ENCODE measurements around the gene APOL1. TPM values are rescaled to one million over a fixed set of nuclear protein-coding genes. Genes with fewer than 3 reads are reported as not detected.
A peak's percentile ranks its signal among the peaks of the same experiment; 100 is the strongest.
"Not testable (repeated sequence)": the region's sequence is repeated elsewhere in the genome, so short reads cannot be mapped to it uniquely, and the experiment has no call there.

Gene APOL1
- total RNA-seq, 1 donor from 2014 or later: 36.2 TPM

DNA sequence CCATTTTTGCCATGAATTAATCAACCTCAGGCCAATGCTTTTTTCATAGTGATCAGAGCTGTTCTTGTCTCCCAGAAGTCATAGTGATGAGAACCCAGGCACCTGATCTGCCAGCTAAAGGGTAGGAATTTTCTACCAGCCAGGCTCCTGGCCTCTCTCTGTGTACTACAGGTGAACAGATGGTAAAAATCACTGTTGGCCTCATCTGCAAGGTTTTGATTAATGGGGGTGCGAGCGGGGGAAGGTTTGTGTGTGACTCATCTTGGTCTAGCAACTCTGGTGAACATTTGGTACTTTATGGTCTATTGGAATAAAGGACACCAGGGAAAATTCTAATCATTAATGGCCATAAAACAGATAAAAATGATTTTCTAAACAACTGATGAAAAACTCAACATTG is 37.0 kb upstream of the APOL1 start:
- Mint-ChIP-seq H3K27ac (no peak overlapping the region), H3K27me3 (peaks cover 69% of the 10 kb centered on the region), H3K9me3 (no peaks in the 10 kb centered on the region), H3K4me1 (peaks cover 3% of the 10 kb centered on the region), H3K4me3 (no peak overlapping the region), H3K36me3 (ENCODE audit: low read depth) (no peaks in the 10 kb centered on the region)
- DNase-seq: no peak
- intact Hi-C loops (cut with micrococcal nuclease): no loop called here

DNA sequence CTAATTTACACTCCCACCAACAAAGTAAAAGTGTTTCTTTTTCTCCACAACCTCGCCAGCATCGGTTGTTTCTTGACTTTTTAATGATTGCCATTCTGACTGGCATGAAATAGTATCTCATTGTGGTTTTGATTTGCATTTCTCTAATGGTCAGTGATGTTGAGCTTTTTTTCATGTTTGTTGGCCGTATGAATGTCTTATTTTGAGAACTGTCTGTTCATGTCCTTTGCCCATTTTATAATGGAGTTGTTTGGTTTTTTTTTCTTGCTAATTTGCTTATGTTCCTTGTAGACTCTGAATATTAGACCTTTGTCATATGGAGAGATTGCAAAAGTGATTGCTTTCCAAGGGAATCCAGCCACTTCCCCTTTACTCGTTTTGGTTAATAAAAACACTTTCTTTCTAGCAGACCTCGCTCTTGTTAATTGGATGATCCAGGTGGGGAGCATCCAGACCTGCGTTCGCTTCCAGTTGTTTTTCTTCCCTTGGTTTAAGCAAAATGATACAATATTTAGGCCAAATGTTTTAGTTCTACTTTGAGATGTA is 34.2 kb upstream of the APOL1 start:
- no peaks in the 10 kb centered on the region for H3K9me3 Mint-ChIP-seq
- intact Hi-C loops (cut with micrococcal nuclease): no loop called here
- no peaks in the 10 kb centered on the region for H3K36me3 Mint-ChIP-seq (ENCODE audit: low read depth)
- H3K4me1 Mint-ChIP-seq: peaks cover 7% of the 10 kb centered on the region
- H3K27me3 Mint-ChIP-seq: peaks cover 48% of the 10 kb centered on the region
- no peak for DNase-seq
- no peak overlapping the region for H3K4me3 Mint-ChIP-seq
- H3K27ac Mint-ChIP-seq: no peak overlapping the region

DNA sequence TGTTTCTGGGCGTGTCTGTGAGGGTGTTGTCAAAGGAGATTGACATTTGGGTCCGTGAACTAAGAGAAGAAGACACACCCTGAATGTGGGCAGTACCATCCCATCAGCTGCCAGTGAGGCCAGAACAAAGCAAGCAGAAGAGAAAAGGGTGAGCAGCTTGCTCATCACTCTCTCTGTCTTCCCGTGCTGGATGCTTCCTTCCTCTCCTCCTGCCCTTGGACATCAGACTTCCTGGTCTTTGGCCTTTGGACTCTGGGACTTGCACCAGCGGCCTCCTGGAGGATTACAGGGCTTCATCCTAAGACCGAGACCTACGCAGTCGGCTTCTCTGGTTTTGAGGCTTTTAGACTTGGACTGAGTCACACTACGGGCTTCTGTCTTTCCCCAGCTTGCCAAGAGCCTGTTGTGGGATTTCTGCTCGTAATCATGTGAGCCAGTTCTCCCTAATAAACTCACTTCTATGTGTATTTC is 32.4 kb upstream of the APOL1 start:
- peaks cover 6% of the 10 kb centered on the region for H3K36me3 Mint-ChIP-seq (ENCODE audit: low read depth)
- peaks cover 37% of the 10 kb centered on the region for H3K27me3 Mint-ChIP-seq
- H3K27ac Mint-ChIP-seq: no peak overlapping the region
- no peaks in the 10 kb centered on the region for H3K9me3 Mint-ChIP-seq
- H3K4me3 Mint-ChIP-seq: no peak overlapping the region
- peaks cover 7% of the 10 kb centered on the region for H3K4me1 Mint-ChIP-seq
- DNase-seq: no peak
- intact Hi-C loops (cut with micrococcal nuclease): no loop called here

DNA sequence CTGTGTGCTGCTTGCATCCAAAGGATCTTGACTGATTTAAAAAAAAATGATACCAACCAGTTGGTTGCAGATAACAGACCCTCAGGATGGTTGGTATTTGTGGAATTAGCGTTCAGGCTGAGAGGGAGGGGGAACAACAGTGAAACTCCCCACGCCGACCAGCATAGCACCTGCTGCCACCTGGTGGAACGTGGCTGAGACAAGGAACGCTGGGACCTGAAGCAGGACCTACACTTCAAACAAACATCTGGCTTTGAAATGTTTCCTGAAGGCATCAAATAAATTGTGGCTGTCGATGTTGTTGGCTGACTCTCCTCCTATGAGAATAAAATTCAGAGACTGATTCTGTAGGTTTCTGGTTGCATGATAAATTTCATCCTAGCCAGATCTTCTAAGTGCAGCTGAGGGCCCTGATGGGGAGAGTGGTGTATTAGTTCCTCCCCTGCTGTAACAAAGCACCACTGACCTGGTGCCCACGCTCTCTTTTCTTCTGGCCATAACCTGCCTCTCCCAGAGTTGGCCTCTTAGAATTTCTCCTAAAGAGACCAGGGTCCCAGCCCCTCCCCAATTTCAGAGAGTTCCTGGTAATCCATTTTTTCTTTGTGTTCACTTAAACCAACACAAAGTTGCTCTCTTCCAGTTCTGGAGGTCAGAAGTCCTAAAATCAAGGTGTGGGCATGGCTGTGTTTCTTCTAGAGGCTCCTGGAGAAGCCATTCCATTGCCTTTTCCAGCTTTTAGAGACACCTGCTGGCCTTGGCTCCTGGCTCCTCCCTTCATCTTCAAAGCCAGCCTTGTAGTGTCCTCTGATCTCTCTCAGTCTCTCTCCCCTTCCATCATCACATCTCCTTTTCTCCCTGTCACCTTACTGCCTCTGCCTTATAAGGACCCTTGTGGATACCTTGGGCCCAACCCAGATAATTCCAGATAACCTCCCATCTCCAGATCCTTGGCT is 30.9 kb upstream of the APOL1 start:
- H3K36me3 Mint-ChIP-seq (ENCODE audit: low read depth): peaks cover 15% of the 10 kb centered on the region
- intact Hi-C loops (cut with micrococcal nuclease): no loop called here
- no peak overlapping the region for H3K27ac Mint-ChIP-seq
- peak; percentile 84 for DNase-seq
- no peaks in the 10 kb centered on the region for H3K9me3 Mint-ChIP-seq
- H3K4me3 Mint-ChIP-seq: no peak overlapping the region
- peaks cover 25% of the 10 kb centered on the region for H3K27me3 Mint-ChIP-seq
- H3K4me1 Mint-ChIP-seq: peaks cover 7% of the 10 kb centered on the region

DNA sequence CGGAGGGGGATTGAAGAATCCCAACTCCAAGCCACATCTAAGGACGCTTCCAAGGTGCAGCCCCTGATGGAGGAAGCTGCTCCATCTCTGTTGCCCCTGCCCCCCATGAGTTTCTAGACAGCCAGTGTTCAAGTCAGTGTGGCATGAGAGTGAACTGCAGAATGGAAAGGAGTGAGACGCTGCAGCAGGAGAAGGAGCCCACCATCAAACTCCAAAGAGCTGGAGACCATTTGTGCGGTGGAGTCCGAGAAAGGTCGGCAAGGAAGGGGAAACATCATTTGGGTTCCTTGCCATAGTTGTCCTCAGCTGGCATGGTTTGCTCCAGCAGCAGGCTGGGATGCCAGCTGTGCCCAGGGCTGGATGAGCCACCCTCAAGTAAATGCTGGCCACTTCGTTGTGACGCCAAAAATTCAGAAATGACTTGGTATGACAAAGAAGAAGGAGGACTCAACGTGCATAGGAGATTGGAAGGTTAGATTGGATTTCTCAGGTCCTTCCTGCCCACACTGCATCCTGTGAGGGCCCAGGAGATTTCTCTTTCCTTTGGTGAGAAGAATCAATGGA is 30.0 kb upstream of the APOL1 start:
- intact Hi-C loops (cut with micrococcal nuclease): no loop called here
- Mint-ChIP-seq H3K9me3 (no peaks in the 10 kb centered on the region), H3K4me1 (peaks cover 7% of the 10 kb centered on the region), H3K27me3 (peaks cover 19% of the 10 kb centered on the region), H3K4me3 (no peak overlapping the region), H3K36me3 (ENCODE audit: low read depth) (peaks cover 21% of the 10 kb centered on the region), H3K27ac (no peak overlapping the region)
- DNase-seq: no peak

DNA sequence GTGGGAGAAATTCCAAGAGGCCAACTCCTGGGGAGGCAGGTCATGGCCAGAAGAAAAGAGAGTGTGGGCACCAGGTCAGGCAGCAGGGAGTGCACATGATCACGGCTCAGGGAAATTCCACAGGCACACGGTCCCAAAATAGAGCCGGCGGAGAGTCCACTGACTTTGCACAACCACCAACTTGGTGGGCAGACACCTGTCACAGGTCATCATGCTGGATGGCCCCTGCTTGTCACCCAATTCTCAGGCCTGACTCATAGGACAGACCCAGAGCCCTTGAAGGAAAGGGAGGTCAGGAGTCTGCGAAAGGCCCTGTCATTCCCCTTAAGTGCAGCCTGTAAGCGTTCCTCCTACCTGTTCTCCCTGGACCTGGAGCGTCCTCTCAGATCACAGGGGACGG is 29.4 kb upstream of the APOL1 start:
- no peak for DNase-seq
- Mint-ChIP-seq H3K27me3 (peaks cover 13% of the 10 kb centered on the region), H3K36me3 (ENCODE audit: low read depth) (peaks cover 24% of the 10 kb centered on the region), H3K4me3 (no peak overlapping the region), H3K27ac (no peak overlapping the region), H3K4me1 (peaks cover 7% of the 10 kb centered on the region), H3K9me3 (no peaks in the 10 kb centered on the region)
- intact Hi-C loops (cut with micrococcal nuclease): no loop called here

DNA sequence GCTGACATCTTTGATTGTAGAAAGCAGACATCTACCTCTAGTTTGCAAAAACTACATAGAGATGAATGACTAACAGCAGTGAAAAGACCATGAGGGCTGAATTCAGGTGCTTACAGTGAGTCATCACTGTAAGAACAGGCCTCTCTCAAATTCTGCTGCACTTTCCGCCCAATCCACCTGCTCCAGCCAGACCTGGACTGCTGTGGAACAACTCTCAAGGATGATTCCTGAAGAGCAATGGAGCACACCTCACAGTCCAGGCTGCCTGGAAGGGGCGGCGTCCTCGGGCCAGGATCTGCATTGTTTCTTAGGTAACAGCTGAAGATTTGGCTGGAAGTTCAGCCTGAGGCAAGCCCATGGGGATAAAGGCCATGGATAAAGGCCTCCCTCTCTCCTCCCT is 28.7 kb upstream of the APOL1 start:
- no peak for DNase-seq
- intact Hi-C loops (cut with micrococcal nuclease): no loop called here
- H3K27ac Mint-ChIP-seq: no peak overlapping the region
- peaks cover 7% of the 10 kb centered on the region for H3K4me1 Mint-ChIP-seq
- peaks cover 7% of the 10 kb centered on the region for H3K27me3 Mint-ChIP-seq
- H3K36me3 Mint-ChIP-seq (ENCODE audit: low read depth): peaks cover 31% of the 10 kb centered on the region
- no peaks in the 10 kb centered on the region for H3K9me3 Mint-ChIP-seq
- H3K4me3 Mint-ChIP-seq: no peak overlapping the region

DNA sequence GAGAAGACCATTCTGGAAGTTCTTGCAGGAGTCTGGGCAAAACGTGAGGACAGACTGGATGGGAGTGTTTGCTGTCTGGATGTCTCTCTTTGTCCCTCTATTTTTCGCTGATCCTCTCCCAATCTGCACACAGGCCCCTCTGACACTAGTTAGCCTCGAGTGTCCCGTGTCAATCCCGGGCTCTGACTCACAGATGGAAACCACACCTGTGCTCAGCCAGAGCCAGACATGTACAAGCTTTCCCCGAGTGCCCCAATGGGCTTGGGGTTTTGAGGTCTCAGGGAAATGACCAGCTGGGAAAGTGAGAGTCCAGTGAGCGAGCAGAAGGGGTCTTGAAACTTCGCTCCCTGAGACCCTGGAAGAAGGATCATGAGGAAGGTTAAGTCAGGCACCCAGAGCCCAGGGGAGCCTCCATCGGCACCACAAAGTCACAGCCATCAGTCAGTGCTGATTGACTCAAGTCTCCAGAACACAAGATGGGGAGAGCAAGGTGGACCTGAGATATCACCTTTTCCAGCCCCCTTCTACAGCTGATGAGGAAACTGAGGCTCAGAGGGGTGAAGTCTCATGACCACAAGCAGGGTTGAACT is 27.5 kb upstream of the APOL1 start:
- intact Hi-C loops (cut with micrococcal nuclease): no loop called here
- Mint-ChIP-seq H3K4me3 (no peak overlapping the region), H3K27ac (no peak overlapping the region), H3K9me3 (no peaks in the 10 kb centered on the region), H3K4me1 (peaks cover 8% of the 10 kb centered on the region), H3K27me3 (peaks cover 2% of the 10 kb centered on the region), H3K36me3 (ENCODE audit: low read depth) (peaks cover 40% of the 10 kb centered on the region)
- DNase-seq: no peak

DNA sequence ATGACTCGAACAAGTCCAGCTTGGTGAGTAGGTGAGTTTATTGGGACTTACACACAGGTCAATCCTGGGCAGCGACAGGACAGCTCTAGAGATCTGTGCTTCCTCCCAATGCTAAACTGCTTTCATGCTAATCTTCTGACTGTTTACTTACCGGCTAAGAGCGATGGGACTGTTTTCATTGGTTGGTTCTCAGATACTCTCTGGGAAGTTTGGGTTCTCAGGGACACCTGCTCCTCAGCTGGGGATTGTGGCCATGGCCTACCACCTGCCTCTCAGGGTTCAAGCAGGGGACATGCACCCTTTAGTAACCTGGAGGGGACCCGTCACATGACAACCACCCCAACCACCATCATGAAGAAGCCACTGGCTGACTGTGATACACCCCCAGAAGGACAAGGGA is 26.7 kb upstream of the APOL1 start:
- intact Hi-C loops (cut with micrococcal nuclease): no loop called here
- H3K27ac Mint-ChIP-seq: no peak overlapping the region
- H3K36me3 Mint-ChIP-seq (ENCODE audit: low read depth): peaks cover 48% of the 10 kb centered on the region
- no peak for DNase-seq
- no peak overlapping the region for H3K4me3 Mint-ChIP-seq
- H3K27me3 Mint-ChIP-seq: no peaks in the 10 kb centered on the region
- H3K9me3 Mint-ChIP-seq: no peaks in the 10 kb centered on the region
- peaks cover 8% of the 10 kb centered on the region for H3K4me1 Mint-ChIP-seq

DNA sequence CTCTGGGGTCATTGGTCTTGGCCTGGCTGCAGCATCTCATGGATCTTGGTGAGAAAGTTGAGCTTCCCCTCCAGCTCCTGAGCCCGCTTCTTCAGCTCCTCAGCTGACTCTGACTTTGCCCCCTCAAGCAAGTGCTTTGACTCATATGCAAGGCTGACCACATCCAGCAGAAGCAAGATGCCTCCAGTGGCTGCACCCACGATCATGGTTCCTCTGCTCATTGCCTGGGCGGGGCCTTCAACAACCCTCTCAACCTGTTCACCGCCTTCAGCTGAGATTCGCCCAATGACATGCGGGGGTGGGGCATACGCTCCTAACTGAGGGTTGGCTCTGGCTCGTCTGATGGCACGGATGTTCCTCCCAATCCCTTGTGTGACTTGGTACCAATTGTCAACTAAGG is 25.5 kb upstream of the APOL1 start:
- Mint-ChIP-seq H3K9me3 (no peaks in the 10 kb centered on the region), H3K27me3 (no peaks in the 10 kb centered on the region), H3K4me3 (no peak overlapping the region), H3K4me1 (peaks cover 4% of the 10 kb centered on the region), H3K36me3 (ENCODE audit: low read depth) (peaks cover 57% of the 10 kb centered on the region), H3K27ac (no peak overlapping the region)
- intact Hi-C loops (cut with micrococcal nuclease): no loop called here
- no peak for DNase-seq

DNA sequence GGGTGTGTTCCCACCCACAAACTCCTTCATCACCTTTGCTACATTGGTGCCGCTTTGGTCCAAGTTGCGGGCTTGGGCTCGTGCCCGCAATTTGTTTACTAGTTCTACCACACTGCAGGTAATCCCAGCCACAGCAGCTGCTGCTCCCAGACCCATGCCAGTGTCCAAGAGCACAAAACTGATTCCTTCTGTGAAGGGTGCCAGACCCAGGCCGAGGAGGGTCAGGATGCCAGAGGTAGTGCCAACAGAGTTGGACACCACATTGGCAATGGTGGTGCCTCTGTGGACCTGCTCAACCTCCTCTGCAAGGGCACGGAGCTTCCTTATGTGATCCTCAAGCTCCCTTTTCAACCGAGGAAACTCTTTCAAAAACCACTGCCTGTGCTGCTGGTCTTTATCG is 25.1 kb upstream of the APOL1 start:
- Mint-ChIP-seq H3K4me3 (no peak overlapping the region), H3K27me3 (no peaks in the 10 kb centered on the region), H3K27ac (no peak overlapping the region), H3K9me3 (no peaks in the 10 kb centered on the region), H3K4me1 (peaks cover 4% of the 10 kb centered on the region), H3K36me3 (ENCODE audit: low read depth) (peaks cover 61% of the 10 kb centered on the region)
- intact Hi-C loops (cut with micrococcal nuclease): no loop called here
- no peak for DNase-seq

DNA sequence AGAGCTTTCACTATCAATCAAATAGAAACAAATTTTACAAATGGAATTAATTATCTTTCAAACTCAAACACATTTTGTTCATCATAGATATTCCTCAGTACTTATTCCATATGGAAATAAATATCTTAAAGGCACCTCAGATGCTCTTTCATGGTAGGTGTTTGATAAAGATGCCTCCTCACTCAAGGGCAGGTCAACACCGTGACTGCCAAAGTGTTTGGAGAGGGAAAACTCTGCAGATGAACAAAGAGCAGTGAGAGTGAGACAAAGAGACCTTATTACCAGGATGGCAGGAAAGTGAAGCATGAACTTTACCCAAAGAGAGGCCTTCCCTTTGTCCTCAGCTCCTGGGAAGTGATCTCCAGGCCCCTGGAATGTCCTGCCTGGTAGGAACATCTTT is 24.6 kb upstream of the APOL1 start:
- H3K4me3 Mint-ChIP-seq; DNase-seq; intact Hi-C loops (cut with micrococcal nuclease); H3K27me3 Mint-ChIP-seq; H3K27ac Mint-ChIP-seq; H3K4me1 Mint-ChIP-seq; H3K9me3 Mint-ChIP-seq: not testable (repeated sequence)
- H3K36me3 Mint-ChIP-seq (ENCODE audit: low read depth): peaks cover 67% of the 10 kb centered on the region

DNA sequence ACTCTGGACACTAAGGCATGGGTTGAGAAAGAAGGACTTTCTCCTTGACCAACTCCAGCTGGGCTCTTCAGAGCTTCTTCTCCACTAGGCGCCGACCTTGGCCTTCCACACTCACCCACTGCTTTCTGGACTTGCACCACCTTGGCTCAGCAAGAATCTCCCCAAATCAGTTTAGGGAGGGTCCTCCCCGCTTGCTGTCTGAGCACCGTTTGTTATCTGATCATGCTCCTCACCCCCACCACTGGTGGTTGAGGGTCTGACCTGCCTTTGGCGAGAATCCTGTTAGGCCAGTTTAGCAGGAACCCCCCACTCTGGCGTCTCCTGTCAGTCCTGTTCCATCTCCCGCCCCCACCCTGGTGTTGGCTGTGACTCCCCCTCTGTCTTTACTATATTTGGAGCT is 24.0 kb upstream of the APOL1 start:
- Mint-ChIP-seq H3K9me3 (no peaks in the 10 kb centered on the region), H3K36me3 (ENCODE audit: low read depth) (peaks cover 71% of the 10 kb centered on the region)
- intact Hi-C loops (cut with micrococcal nuclease): no loop called here

DNA sequence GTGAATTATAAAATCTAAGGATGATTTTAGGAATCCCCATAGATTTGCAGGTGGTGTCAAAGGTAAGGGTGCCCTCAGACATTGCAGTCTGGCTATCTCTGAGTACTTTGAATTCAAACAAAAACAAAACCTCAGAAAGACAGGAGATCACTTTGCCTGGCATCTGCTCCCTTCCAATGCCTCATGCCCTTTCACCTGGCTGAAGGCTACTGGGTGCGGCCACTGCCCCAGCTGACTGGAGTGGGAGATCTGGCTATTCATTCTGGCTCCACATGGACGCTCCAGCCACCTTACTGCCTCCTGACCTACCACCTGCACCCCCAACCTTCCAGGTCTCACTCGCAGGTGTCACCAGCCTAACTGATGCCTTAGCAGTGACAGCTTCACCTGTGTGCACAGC is 23.3 kb upstream of the APOL1 start:
- DNase-seq; H3K27ac Mint-ChIP-seq; H3K27me3 Mint-ChIP-seq; intact Hi-C loops (cut with micrococcal nuclease); H3K9me3 Mint-ChIP-seq; H3K4me3 Mint-ChIP-seq: not testable (repeated sequence)
- peaks cover 74% of the 10 kb centered on the region for H3K36me3 Mint-ChIP-seq (ENCODE audit: low read depth)
- H3K4me1 Mint-ChIP-seq: peaks cover 14% of the 10 kb centered on the region

More for the DNA sequence above, 24.0 kb upstream of the APOL1 start:
- Mint-ChIP-seq H3K4me1 (peaks cover 7% of the 10 kb centered on the region), H3K27ac (no peak overlapping the region), H3K4me3 (no peak overlapping the region), H3K27me3 (no peaks in the 10 kb centered on the region)
- no peak for DNase-seq

Measured in activated CD4-positive, alpha-beta T cell treated with anti-CD3 and anti-CD28 coated beads, Interleukin-2, amount 10 ng/mL, durations not matched to agents 24 days and 14 days (primary cell).